Measurements from ENCODE around the gene PTPRR.

- TF ChIP-seq CTCF (conservative IDR thresholded peaks at IDR 0.05; ENCODE audit: low read depth, low read length) (no peak), FOS (IDR thresholded peaks at IDR 0.05; ENCODE audit: low read depth, low read length) (no peak), POLR2A (IDR thresholded peaks at IDR 0.05; ENCODE audit: low read depth, low read length) (no peak)
Measured at GRCh38 chr12:70644861-70645260, 275.7 kb downstream of the PTPRR start.

Data from IMR-90 (cell line).